Stomach (tissue), 9 donors: ENCODE results near the gene NIN. TPM values are rescaled to one million over a fixed set of nuclear protein-coding genes. Genes with fewer than 3 reads are reported as not detected.

Experiments
- DNase-seq, 2 donors: peaks; one replicate each; pipeline versions ENCODE4 v3.0.0 to v3.0.0-alpha.2; 2013 to 2019
- H3K27ac ChIP-seq, 5 donors: fragments of 200-600 bp in 4 of 5; sonication (generic) in 4 of 5; one replicate each; pipeline ENCODE4 v1.5.1; 2013 to 2019; ENCODE audit warnings: mild to moderate bottlenecking in 1 of 5, moderate library complexity in 1 of 5
- H3K27me3 ChIP-seq, 3 donors: fragments of 200-600 bp; sonication (generic); one replicate each; pipeline ENCODE4 v1.5.1; 2017 to 2019; ENCODE audit warnings: mixed run types in 1 of 3
- H3K36me3 ChIP-seq, 4 donors: fragments of 200-600 bp; sonication (generic); 1 replicate in 3 of 4; 2 replicates in 1 of 4; pipeline ENCODE4 v1.5.1; 2016 to 2019
- H3K4me1 ChIP-seq, 4 donors: fragments of 200-600 bp; sonication (generic); one replicate each; pipeline ENCODE4 v1.5.1; 2016 to 2019
- H3K4me3 ChIP-seq, 4 donors: fragments of 200-600 bp; sonication (generic) in 3 of 4; one replicate each; pipeline ENCODE4 v1.5.1; 2016 to 2019; ENCODE audit warnings: mild to moderate bottlenecking in 1 of 4
- H3K9me3 ChIP-seq, 4 donors: fragments of 200-600 bp; sonication (generic); one replicate each; pipeline ENCODE4 v1.5.1; 2016 to 2019
- CTCF ChIP-seq, 7 experiments: fragments of 450-650 bp in 4 of 7; fragments of 200-600 bp in 3 of 7; sonication (generic) in 3 of 7; IDR thresholded peaks; one replicate each; pipeline ENCODE4 v1.5.1; 2016 to 2019; ENCODE audit warnings: antibody characterized with exemption in 7 of 7, control low read depth in 2 of 7, mild to moderate bottlenecking in 1 of 7
- EP300 ChIP-seq: sonication (generic); formaldehyde crosslinking; IDR thresholded peaks from one replicate; pipeline ENCODE4 v1.6.1; 2017; ENCODE audit warnings: antibody characterized with exemption
- POLR2A ChIP-seq, 4 donors: fragments of 450-650 bp; IDR thresholded peaks; one replicate each; pipeline ENCODE4 v1.6.1; 2016; ENCODE audit warnings: antibody characterized with exemption in 4 of 4, control low read depth in 2 of 4, mild to moderate bottlenecking in 1 of 4, moderate library complexity in 1 of 4
- POLR2AphosphoS5 ChIP-seq, 3 donors: sonication (generic); formaldehyde crosslinking; IDR thresholded peaks; one replicate each; pipeline ENCODE4 v1.6.1; 2016; ENCODE audit warnings: antibody characterized with exemption in 3 of 3
- WGBS, 5 donors: extraction: QIAGEN DNeasy Blood & Tissue Kit in 3 of 5; methylation state at CpG; one replicate each; pipeline versions ENCODE4 v1.1.5 to v1.1.7; 2013 to 2018; 5-methylcytosine and 5-hydroxymethylcytosine counted together
- intact Hi-C: fragments of 100-400 bp; cut with DNase I; formaldehyde crosslinking; loops from one replicate; pipeline ENCODE4 v1.15.1; 2023; ENCODE audit warnings: low total_unique reads
- polyA plus RNA-seq, 3 donors: library from polyadenylated mRNA; stranded (reverse); fragments of 200-250 nt; gene quantifications; one replicate each; pipeline ENCODE4 v1.2.3, GENCODE V29; 2013
- total RNA-seq, 5 donors: library from RNA; depleted of rRNA; stranded (reverse); fragments of >200 nt; gene quantifications; one replicate each; pipeline versions ENCODE4 v1.1.0 to v1.2.3, GENCODE V29; 2014 to 2016
- donor health status: healthy with polysubstance abuse.
- donor health status: Bipolar disorder and iron deficiency.
- donor health status: healthy.

The NIN gene
- total and polyA plus RNA-seq, 8 donors: 5.3 to 70.5 (median 20.5) TPM

DNA sequence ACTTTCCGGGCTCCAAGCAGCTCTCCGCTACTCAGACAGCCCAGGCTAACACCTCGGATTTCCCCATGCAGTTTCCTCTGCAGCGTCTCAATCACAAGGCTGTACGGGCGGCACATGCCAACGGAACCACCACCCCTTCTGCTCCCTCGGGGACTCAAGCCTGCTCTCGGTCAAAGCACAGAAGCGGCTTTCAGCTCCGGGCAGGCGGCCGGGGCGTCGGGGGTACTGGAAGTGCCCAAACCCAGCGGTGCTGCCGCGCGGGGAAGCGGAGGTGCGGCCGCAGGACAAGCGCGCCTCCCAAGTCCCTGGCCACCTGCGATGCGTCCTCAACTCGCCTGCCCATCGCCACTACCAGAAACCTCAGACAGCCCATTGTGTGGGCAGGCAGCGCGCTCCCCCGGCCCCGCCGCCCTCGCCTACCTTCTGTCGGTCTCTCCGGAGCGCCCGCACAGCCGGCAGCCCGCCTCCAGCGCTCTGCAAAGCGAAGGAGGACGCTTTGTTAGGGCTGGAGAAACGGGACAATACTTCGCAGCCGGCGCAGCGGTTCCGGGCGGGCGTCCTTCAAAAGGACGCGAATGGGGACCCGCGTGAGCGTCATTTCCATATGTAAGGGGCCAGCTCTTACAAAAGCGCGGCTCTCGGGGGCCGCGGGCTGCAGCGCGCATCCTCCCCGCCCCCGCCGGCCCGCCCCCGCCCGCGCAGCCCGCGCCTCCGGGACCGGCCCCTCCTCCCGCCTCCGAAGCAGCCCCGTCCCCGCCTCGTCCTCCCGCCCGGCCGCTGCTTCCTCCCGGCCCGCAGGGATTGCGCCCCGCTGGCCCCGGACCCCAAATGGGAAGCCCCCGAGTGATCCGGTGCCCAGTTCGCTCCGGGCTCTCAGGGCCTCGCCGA is 674 bp downstream of the NIN start:
- no peaks in the 10 kb centered on the region for H3K27me3 ChIP-seq

GRCh38 chr14:50829489-50830043 is 1.4 kb downstream of the NIN start:
- Histone ChIP-seq H3K36me3 (no peaks in the 10 kb centered on the region), H3K27me3 (no peaks in the 10 kb centered on the region), H3K27ac (peak overlapping the region in 4 of 5 donors; percentile 87 to 97 (median 91)), H3K9me3 (no peaks in the 10 kb centered on the region), H3K4me1 (peaks cover 11 to 71% (median 46%) of the 10 kb centered on the region in 4 donors), H3K4me3 (peak overlapping the region; percentile 85 to 95 (median 92))
- TF ChIP-seq POLR2A (IDR thresholded peaks at IDR 0.05) (no peak), CTCF (IDR thresholded peaks at IDR 0.05) (no peak), POLR2AphosphoS5 (IDR thresholded peaks at IDR 0.05) (no peak)
- intact Hi-C loops: no loop called here
- DNase-seq: no peak
- WGBS, 5 donors: 20 to 26% (median 22%) methylated on average over 14 of the region's 14 CpGs

More for the DNA sequence above, 674 bp downstream of the NIN start:
- 0 to 1% (median 1%) methylated on average over 27 to 93 of the region's 93 CpGs for WGBS, 5 donors
- Histone ChIP-seq H3K4me3 (peak overlapping the region; percentile 85 to 95 (median 92)), H3K9me3 (no peaks in the 10 kb centered on the region), H3K36me3 (no peaks in the 10 kb centered on the region), H3K27ac (peak overlapping the region; percentile 87 to 99 (median 94)), H3K4me1 (peaks cover 11 to 64% (median 44%) of the 10 kb centered on the region in 4 donors)
- TF ChIP-seq POLR2AphosphoS5 (IDR thresholded peaks at IDR 0.05) (no peak), POLR2A (IDR thresholded peaks at IDR 0.05) (no peak), CTCF (IDR thresholded peaks at IDR 0.05) (no peak), EP300 (no peak)
- intact Hi-C loops: no loop called here
- peak; percentile 51 to 80 for DNase-seq

DNA sequence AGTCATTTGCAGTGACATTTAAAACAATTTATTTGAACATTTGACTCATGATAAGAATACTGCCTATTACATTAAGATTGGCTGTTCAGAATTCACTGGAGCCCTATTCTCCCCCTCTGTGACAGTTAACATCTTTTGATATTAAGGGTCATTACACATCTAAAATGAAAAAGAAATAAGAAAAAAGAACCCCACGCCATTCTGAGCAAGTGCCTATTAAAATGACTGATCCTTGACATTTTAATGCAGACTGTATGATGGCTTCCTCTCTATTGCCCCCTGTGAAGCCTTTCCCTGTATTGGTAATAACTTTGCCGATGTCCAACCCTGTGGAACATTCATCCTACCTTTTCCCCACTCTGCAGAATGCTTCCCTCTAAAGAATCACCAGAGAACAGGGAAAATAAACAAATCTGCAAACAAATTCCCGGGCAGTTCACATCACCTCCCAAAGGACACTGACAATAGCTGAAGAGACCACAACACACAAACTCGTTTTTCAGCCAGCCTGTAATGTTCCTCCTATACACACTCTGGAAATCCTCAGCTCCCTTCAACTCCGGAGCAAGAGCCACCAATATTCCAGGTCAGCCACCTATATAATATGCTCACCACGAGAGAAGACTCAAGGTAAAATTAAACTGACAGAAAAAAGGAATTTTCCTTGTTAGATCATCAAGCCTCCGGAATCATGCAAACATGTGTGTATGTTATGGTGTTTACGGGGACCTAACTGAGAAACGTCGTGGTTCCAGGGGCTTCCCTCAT is 2.1 kb downstream of the NIN start:
- no peaks in the 10 kb centered on the region for H3K27me3 ChIP-seq
- intact Hi-C loops: no loop called here
- no peaks in the 10 kb centered on the region for H3K9me3 ChIP-seq
- H3K36me3 ChIP-seq: no peaks in the 10 kb centered on the region
- TF ChIP-seq POLR2AphosphoS5 (IDR thresholded peaks at IDR 0.05) (no peak), POLR2A (IDR thresholded peaks at IDR 0.05) (no peak)
- no peak for DNase-seq
- 68 to 77% (median 72%) methylated on average over 10 of the region's 10 CpGs for WGBS, 5 donors
- H3K4me1 ChIP-seq: peaks cover 18 to 78% (median 51%) of the 10 kb centered on the region in 4 donors
- H3K4me3 ChIP-seq: peak overlapping the region; percentile 85 to 95 (median 92)
- peak overlapping the region in 3 of 5 donors; percentile 88 to 97 (median 94) for H3K27ac ChIP-seq

GRCh38 chr14:50826681-50827080 is 4.3 kb downstream of the NIN start:
- Histone ChIP-seq H3K36me3 (no peaks in the 10 kb centered on the region), H3K9me3 (no peaks in the 10 kb centered on the region), H3K4me3 (no peak overlapping the region), H3K27me3 (no peaks in the 10 kb centered on the region), H3K27ac (no peak overlapping the region), H3K4me1 (peaks cover 33 to 84% (median 55%) of the 10 kb centered on the region in 4 donors)
- TF ChIP-seq CTCF (IDR thresholded peaks at IDR 0.05): no peak
- TF ChIP-seq POLR2A (IDR thresholded peaks at IDR 0.05): no peak
- no peak for TF ChIP-seq EP300
- no peak for TF ChIP-seq POLR2AphosphoS5 (IDR thresholded peaks at IDR 0.05)
- 89 to 97% (median 94%) methylated on average over 8 of the region's 8 CpGs for WGBS, 5 donors
- no peak for DNase-seq
- intact Hi-C loops: no loop called here
